Mononuclear cell (primary cell): ENCODE data around the gene TNFRSF18. TPM values are rescaled to one million over a fixed set of nuclear protein-coding genes. Genes with fewer than 3 reads are reported as not detected.
"Not testable (repeated sequence)": the region's sequence is repeated elsewhere in the genome, so short reads cannot be mapped to it uniquely, and the experiment has no call there.

Experiments used
- H3K27me3 ChIP-seq: 2 replicates; pipeline ENCODE4 v1.6.0; 2011; ENCODE audit warnings: low read length, control low read depth; ENCODE audit not compliant: insufficient read depth
- H3K4me1 ChIP-seq: 2 replicates; pipeline ENCODE4 v1.5.1; 2011; ENCODE audit warnings: mild to moderate bottlenecking, low read length, control low read depth; ENCODE audit not compliant: insufficient read depth
- H3K4me3 ChIP-seq: 2 replicates; pipeline ENCODE4 v1.5.1; 2011; ENCODE audit warnings: mild to moderate bottlenecking, low read length, moderate library complexity
- H3K9me3 ChIP-seq: 2 replicates; pipeline ENCODE4 v1.5.1; 2011; ENCODE audit warnings: low read depth, mild to moderate bottlenecking, control low read depth, low read length
- total RNA-seq: library from RNA; depleted of rRNA; stranded (reverse); fragments of >200 nt; gene quantifications from one replicate; pipeline ENCODE4 v1.2.3, GENCODE V29; 2012

Gene TNFRSF18
- total RNA-seq, 1 donor: 1.2 TPM

DNA sequence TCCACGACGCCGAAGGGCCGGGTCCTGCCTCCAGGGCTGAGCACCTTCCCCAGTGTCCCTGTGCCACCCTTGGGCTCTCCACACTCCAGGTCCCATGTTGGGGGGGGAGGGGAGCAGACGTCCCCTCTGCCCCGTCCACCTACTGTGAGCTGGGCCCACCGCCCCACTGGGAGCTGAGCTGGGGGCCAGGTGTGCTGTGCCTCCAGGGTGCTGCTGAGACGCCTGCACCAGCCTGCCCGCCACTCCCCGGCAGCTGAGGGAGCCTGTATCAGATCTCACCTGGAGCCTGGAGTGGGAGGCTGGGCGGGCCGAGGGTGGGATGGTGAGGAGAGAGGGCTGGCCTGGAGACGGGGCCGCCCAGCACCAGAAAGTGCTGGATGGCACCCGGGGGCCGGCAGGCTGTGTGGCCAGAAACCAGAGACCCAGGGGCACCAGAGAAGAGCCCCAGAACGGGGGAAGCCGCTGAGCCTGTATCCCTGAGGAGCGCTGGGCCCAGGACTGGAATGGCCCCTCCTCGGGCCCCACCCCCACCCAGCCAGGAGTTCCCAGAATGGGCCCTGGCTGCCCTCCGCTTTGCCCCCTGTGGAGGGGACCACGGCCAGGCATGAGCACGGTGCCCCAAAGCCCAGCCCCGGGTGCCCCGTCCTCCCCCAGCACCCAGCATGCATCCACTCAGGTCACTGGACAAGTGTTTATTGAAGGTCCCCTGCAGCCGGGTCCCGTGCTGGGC lies 3.4 kb downstream of the TNFRSF18 start:
- H3K9me3 ChIP-seq: no peaks in the 10 kb centered on the region
- peaks cover 29% of the 10 kb centered on the region for H3K4me1 ChIP-seq
- peaks cover 13% of the 10 kb centered on the region for H3K27me3 ChIP-seq
- H3K4me3 ChIP-seq: no peak overlapping the region

DNA sequence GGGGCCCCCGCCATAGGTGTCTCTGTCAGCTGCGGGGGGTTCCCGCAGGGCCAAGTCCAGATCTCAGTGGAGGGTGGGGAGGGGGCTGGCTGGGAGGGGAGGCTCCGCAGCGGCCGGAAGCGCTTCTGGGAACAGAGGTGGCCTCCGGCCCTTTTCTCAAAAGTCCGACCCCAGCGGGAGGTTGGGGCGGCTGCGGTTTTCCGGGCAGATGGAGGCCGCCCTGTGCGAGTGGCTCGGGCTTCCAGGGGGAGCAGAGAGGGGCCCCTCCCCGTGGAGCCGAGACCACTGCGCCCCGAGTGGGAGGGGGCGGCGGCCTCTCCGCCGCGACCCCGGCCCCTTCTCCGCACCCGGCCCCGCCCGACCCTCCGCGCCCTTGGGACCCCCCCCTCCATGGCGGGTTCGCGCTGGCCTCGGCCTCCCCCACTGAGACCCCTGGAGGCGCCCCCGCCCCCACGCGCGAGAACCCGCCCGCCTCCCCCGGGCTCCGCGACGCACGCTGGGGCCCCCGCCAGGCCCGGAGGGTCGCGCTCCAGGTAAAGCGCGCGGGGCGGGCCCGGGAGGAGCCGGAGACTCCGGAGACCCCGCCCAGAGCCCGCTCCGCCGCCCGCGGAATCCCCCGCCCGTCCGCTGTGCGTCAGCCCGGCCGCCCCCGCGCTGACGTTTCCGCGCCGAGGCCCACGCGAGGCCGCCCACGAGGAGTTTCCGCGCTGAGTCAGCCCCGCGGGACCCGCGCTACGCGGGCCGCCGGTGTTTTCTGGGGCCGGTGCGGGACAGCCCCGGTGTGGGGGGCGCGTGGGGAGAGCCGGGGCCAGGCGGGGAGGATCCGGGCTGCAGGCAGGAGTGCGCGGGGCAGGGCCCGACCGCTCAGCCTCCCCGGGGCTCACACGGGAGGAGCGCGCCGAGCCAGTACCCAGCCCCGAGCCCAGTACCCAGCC lies 5.2 kb downstream of the TNFRSF18 start:
- no peaks in the 10 kb centered on the region for H3K9me3 ChIP-seq
- H3K4me3 ChIP-seq: no peak overlapping the region
- H3K27me3 ChIP-seq: no peaks in the 10 kb centered on the region
- H3K4me1 ChIP-seq: peaks cover 10% of the 10 kb centered on the region

DNA sequence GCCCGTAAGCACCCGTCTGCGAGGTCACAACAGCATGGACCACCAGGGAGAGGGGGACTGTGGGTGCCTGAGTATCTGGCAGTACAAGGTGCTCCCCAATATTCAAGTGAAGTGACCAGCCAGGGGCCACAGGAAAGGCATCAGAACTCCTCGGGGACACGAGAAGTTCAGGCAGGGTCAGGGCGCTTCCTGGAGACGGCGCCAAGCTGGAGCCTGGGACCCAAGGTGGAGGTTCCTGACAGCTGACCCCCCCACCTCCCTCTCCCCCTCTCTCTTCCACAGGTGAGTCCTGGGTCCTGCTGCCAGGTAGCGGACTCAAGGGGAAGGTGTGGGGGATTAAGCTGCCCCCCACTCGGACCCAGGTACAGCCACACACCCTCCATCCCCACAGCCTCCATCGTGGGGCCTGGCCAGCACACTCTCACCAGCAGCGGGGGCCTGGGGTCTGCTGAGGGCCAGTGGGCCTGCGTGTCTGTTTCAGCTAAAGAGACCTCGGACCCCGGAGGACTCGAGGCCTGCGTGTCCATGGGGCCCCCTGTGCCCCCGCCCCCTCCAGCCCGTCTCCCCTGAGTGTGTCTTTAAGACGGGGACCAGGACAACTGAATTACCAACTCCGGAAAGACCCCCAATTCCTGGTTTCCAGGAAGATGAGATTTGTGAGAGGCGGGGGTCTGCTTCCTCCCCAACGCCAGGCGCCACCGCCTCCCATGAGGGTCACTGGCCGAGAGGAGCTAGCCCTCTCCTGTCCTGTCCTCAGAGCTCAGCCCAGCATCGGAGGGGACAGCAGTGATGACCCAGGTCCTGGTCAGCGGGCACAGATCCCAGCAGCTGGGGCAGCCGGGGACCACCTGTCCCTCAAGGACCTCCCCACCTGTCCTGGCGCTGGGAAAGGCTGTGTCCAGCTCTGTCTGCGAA lies 6.2 kb downstream of the TNFRSF18 start:
- H3K4me1 ChIP-seq: peaks cover 4% of the 10 kb centered on the region
- H3K27me3 ChIP-seq: no peaks in the 10 kb centered on the region
- no peaks in the 10 kb centered on the region for H3K9me3 ChIP-seq
- no peak overlapping the region for H3K4me3 ChIP-seq

DNA sequence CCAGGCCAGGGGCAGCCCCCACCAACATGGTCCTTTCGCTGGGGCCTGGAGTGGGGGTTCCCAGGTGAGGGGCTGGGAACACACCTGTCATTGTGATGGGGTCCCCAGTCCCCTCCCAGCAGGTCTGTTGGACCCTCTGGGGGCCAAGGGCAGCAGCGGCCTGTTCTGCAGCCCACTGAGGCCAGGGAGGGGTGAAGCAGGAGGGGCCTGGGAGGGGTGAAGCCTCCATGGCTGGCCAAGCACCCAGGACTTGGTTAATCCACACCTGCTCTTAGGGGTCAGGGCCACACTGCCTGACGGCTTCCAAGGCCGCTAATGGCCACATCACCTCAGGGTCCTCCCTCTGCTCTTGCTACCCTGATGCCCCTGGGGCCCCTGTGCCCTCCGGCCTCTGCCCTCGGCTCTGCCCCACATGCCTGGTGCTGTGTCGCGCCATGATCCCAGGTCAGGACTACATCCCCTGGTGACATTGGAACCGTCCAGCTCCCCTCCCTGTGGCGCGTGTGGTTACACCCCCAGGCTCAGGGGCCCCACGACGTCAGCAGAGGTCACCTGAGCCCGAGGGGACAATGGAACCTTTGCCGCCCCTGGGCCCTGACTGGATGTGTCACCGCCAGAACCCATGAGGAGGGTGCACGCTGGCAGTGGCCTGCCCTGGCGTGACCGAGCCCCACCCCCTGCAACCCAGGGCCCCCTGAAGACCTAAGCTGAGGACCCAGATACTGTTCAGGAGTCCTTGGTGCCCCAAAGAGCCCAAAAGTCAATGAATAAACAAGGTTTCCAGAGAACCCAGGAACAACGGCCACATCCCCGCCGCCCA lies 7.0 kb downstream of the TNFRSF18 start:
- no peaks in the 10 kb centered on the region for H3K9me3 ChIP-seq
- no peak overlapping the region for H3K4me3 ChIP-seq
- H3K27me3 ChIP-seq: no peaks in the 10 kb centered on the region
- H3K4me1 ChIP-seq: peaks cover 4% of the 10 kb centered on the region

DNA sequence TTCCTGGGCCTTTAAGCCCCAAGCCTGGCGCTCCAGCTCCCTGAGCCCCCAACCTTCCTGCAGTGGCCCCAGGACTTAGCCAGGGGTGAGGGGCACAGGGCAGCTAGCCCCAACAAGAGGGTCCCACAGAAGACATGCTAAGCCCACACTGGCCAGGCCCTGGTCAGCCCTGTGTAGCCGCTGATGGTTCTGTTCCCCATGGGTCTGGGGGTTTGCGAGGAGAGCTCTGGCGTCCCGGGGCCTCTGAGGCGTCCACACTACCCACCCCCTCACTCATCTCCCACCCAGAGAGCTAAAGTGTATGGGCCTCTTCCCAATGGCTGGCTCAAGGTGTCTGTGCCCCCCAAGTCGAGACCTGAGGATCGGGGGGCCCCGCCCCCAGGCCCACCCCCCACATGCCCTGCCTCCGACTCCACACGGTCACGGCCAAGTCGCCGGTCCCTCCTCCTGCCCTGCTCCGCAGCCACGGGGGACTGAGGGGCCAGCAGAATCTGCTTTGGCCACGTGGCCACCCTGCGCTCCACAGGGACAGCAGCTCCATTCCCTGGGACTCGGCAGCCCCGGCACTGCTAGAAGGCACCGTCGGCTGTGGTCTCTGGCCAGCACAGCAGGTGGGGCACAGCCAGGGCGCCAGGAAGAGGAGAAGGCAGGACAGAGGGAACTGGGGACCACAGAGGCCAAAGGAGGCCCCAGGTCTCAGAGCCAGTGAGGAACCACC lies 7.8 kb downstream of the TNFRSF18 start:
- Histone ChIP-seq H3K27me3 (no peaks in the 10 kb centered on the region), H3K4me3 (no peak overlapping the region), H3K9me3 (no peaks in the 10 kb centered on the region), H3K4me1 (peaks cover 4% of the 10 kb centered on the region)

DNA sequence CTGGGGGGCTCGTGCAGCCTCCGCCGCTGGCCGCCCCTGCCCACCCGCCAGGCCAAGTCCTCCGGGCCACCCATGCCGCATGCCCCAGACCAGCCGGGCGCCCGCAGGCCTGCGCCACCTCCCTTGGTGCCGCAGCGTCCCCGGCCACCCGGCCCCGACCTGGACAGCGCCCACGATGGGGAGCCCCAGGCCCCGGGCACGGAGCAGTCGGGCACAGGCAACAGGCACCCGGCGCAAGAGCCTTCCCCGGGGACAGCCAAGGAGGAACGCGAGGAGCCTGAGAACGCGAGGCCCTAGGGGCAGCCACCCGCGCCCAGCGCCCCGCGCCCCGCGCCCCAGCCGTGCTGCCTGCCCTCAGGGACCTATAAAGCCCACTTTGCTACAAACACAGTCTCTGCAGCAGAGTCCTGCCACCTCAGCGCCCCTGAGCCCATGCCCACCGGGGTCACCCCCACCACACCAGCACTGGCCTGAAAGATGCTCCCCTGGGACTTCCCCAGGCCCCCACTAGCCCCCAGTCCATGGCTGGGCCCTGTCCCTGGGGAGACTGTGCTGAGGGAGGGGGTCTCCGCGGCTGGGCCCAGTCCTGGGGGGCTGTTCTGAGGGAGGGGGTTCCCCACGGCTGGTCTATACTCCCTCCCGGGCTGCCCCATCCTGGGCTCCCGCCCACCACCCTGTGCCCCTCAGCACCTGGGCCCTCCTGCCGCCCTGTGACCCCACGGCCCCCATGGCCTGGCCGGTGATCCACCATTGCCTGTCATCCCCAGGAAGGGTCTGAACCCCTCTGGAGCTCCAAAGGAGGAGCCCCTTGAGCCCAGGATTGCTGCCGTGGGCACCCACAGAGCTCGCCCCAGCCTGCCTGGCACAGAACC lies 8.6 kb downstream of the TNFRSF18 start:
- Histone ChIP-seq H3K4me3 (no peak overlapping the region), H3K9me3 (no peaks in the 10 kb centered on the region), H3K4me1 (peaks cover 4% of the 10 kb centered on the region)

DNA sequence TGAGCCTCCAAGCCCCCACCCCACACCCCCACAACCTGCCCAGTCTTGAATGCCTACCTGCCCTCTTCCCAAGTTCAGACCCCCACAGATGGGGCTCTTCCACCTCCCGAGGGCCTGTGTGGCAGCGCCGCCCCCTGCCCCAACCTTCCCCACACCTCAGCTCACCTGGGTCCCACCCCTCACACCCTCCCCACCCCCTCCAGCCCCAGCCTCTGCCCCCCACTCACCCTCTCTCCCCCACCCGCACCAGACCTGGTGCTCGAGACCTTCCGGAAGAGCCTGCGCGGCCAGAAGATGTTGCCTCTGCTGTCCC lies 9.2 kb downstream of the TNFRSF18 start:
- Histone ChIP-seq H3K4me1 (peaks cover 4% of the 10 kb centered on the region), H3K4me3 (no peak overlapping the region), H3K27me3 (no peaks in the 10 kb centered on the region), H3K9me3 (peaks cover 5% of the 10 kb centered on the region)

More for the DNA sequence above, 8.6 kb downstream of the TNFRSF18 start:
- no peaks in the 10 kb centered on the region for H3K27me3 ChIP-seq

DNA sequence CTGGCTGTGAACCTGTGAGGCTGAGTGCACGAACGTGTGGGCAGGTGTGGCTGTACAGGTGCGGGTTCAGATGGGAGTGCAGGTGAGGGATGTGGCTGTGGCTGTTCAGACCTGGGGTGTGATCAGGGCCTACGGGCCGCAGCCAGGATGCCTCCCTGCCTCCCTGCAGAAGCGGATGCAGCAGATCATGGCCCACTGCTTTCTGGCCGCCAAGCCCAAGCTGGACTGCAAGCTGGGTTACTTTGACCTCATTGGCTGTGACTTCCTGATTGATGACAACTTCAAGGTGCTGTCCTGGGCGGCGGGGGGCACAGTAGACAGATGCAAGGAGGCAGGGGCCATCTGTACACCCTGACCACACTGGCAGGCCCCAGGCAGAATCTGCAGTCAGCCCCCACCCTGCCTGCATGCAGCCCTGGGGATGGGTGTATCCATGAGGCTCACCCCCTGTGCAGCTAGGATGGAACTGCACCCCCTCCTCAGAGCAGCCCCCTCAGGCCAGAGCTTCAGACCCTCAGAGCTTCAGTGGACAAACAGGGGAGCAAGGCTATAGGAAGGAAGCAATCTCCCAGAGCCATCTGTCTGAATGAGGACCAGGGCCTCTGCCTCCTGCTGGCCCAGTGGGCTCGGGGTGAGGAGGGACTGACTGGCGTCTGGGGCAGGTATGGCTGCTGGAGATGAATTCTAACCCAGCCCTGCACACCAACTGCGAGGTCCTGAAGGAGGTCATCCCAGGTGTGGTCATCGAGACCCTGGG lies 9.8 kb downstream of the TNFRSF18 start:
- no peak overlapping the region for H3K4me3 ChIP-seq
- no peaks in the 10 kb centered on the region for H3K27me3 ChIP-seq
- H3K4me1 ChIP-seq: peaks cover 4% of the 10 kb centered on the region
- peaks cover 5% of the 10 kb centered on the region for H3K9me3 ChIP-seq

DNA sequence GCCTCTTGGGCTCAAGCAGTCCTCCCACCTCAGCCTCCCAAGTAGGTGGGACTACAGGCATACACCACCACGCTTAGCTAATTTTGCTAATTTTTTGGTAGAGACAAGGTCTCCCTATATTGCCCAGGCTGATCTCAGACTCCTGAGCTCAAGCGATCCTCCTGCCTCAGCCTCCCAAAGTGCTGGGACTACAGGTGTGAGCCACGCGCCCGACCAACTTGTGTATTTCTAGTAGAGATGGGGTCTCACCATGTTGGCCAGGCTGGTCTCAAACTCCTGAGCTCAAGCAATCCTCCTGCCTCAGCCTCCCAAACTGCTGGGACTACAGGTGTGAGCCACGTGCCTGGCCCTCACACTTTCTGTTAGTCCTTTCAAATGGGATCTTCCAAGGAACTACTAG lies 10.7 kb downstream of the TNFRSF18 start:
- not testable (repeated sequence) for H3K27me3 ChIP-seq, H3K4me1 ChIP-seq, H3K4me3 ChIP-seq, H3K9me3 ChIP-seq

DNA sequence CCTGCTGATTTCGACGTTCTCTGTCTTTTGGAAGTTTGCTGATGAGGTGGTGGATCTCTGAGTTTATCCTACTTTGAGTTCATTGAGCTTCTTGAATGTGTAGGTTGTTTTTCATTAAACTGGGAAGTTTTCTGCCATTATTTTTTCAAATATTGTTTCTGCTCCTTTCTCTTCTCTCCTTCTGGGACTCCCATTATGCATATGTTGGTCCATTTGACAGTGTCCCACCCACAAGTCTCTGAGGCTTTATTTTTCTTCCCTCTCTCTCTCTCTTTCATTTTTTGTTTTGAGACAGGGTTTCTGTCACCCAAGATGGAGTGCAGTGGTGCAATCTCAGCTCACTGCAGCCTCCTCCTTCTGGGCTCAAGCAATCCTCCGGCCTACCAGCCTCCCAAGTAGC lies 11.7 kb downstream of the TNFRSF18 start:
- Histone ChIP-seq H3K4me1 (no peaks in the 10 kb centered on the region), H3K9me3 (peaks cover 5% of the 10 kb centered on the region), H3K27me3 (no peaks in the 10 kb centered on the region), H3K4me3 (no peak overlapping the region)

DNA sequence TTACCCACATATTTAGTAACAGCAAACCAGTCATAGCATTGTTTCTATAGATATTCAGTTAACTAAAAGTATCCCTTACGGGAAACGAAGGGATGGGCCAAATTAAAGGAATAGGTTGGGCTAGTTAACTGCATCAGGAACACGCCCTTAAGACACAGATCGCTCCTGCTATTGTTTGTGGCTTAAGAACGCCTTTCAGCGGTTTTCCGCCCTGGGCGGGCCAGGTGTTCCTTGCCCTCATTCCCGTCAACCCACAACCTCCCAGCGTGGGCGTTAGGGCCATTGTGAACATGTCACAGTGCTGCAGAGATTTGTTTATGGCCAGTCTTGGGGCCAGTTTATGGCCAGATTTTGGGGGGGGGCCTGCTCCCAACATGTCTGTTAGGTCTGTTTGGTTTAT lies 14.7 kb downstream of the TNFRSF18 start:
- Histone ChIP-seq H3K4me1 (no peaks in the 10 kb centered on the region), H3K4me3 (no peak overlapping the region), H3K27me3 (no peaks in the 10 kb centered on the region), H3K9me3 (peaks cover 5% of the 10 kb centered on the region)

DNA sequence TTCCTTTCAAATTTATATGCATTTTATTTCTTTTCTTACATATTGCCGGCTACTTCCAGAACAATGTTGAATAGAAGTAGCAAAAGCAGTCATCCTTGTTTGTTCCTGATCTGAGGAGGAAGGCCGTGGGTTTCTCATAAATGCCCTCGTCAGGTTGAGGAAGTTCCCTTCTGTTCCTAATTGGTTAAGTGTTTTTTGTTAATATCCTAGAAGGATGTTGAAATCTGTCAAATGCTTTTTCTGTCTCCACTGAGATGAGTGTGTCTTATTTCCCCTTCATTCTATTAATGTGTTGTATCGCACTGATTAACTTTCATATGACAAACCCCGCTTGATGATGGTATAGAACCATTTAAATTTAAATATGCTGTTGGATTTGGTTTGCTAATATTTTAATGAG lies 17.3 kb downstream of the TNFRSF18 start:
- no peak overlapping the region for H3K4me3 ChIP-seq
- no peaks in the 10 kb centered on the region for H3K4me1 ChIP-seq
- H3K27me3 ChIP-seq: no peaks in the 10 kb centered on the region
- H3K9me3 ChIP-seq: peaks cover 5% of the 10 kb centered on the region
